Activated T-cell treated with anti-CD3 and anti-CD28 coated beads, Interleukin-2, amount 50 U/mL, for 72 hours (primary cell): ENCODE results near the gene CFD. TPM values are rescaled to one million over a fixed set of nuclear protein-coding genes. Genes with fewer than 3 reads are reported as not detected.
"Not testable (repeated sequence)": the region's sequence is repeated elsewhere in the genome, so short reads cannot be mapped to it uniquely, and the experiment has no call there.

Experiments used
- ATAC-seq, 2 donors: fragments of 150-1000 bp; cut with Tn5 transposase; replicated peaks in 1 of 2; 2 replicates each; pipeline ENCODE4 v1.10.0; 2021; ENCODE audit warnings: moderate library complexity in 2 of 2, mild to moderate bottlenecking in 1 of 2
- DNase-seq, 2 donors: peaks; one replicate each; pipeline ENCODE4 v3.0.0; 2021 to 2022; ENCODE audit warnings: mixed read lengths in 1 of 2
- H3K27ac Mint-ChIP-seq: one replicate; pipeline ENCODE4 v1.8.0; 2022; ENCODE audit warnings: mild to moderate bottlenecking, moderate library complexity, mixed read lengths
- H3K27me3 Mint-ChIP-seq: one replicate; pipeline ENCODE4 v1.8.0; 2022; ENCODE audit warnings: low read depth, mixed read lengths
- H3K36me3 Mint-ChIP-seq, 2 donors: one replicate each; pipeline ENCODE4 v1.8.0; 2022; ENCODE audit warnings: mixed read lengths in 2 of 2, mild to moderate bottlenecking in 1 of 2; ENCODE audit not compliant: insufficient read depth in 2 of 2
- H3K4me1 Mint-ChIP-seq: one replicate; pipeline ENCODE4 v1.8.0; 2022; ENCODE audit warnings: low read depth, mixed read lengths
- H3K4me3 Mint-ChIP-seq, 2 donors: one replicate each; pipeline ENCODE4 v1.8.0; 2022; ENCODE audit warnings: mild to moderate bottlenecking in 2 of 2, mixed read lengths in 2 of 2, moderate library complexity in 2 of 2
- H3K9me3 Mint-ChIP-seq, 2 donors: one replicate each; pipeline ENCODE4 v1.8.0; 2022; ENCODE audit warnings: mixed read lengths in 2 of 2
- total RNA-seq, 2 donors: library from RNA; stranded (reverse); gene quantifications; one replicate each; pipeline ENCODE4 v1.2.3, GENCODE V29; 2022

CFD gene
- total RNA-seq, 2 donors from 2014 or later: 2.1 to 3.1 TPM

DNA sequence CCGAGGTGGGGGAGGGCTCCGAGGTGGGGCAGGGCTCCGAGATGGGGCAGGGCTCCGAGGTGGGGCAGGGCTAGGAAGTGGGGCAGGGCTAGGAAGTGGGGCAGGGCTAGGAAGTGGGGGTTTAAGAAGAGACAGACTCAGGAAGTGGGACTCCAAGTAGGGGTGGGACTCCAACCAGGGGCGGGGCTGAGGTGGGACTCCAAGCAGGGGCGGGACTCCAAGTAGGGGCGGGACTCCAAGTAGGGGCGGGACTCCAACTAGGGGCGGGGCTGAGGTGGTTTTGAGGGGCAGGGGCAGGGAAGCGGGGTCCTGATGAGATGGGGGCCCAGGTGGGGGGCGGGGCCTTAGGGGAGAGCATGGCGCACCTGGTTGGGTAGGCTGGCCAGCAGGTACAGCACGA is 13.6 kb downstream of the CFD start:
- Mint-ChIP-seq H3K4me3 (peak overlapping the region; percentile 63 to 70), H3K9me3 (no peaks in the 10 kb centered on the region), H3K36me3 (peaks cover 0 to 4% of the 10 kb centered on the region in 2 donors), H3K4me1 (peaks cover 11% of the 10 kb centered on the region), H3K27ac (no peak overlapping the region), H3K27me3 (no peaks in the 10 kb centered on the region)
- ATAC-seq: peak; percentile 80 to 82
- peak; percentile 71 to 83 for DNase-seq

DNA sequence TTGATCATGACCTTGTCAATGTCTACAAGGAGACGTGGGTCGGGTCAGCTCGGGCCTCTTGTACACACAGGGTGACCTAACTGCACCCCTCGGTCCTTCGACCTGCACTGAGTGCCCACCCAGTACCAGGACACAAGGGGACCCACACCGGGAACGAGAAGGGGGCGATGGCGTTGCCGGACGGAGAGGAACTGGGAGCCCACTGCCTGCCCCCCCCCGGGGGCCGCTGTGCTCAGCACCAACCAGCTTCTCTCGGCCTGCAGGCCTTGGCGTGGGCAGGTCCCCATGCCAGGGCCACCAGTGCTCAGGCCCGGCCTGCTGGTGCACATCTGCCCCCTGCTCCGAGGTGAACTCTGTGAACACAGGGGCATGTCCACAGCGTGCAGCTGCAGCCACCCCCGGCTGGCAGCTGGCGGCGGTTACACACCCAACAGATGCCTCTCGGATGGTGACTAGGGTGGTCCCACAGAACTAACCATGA is 14.1 kb downstream of the CFD start:
- peaks cover 11% of the 10 kb centered on the region for H3K4me1 Mint-ChIP-seq
- no peak for ATAC-seq

DNA sequence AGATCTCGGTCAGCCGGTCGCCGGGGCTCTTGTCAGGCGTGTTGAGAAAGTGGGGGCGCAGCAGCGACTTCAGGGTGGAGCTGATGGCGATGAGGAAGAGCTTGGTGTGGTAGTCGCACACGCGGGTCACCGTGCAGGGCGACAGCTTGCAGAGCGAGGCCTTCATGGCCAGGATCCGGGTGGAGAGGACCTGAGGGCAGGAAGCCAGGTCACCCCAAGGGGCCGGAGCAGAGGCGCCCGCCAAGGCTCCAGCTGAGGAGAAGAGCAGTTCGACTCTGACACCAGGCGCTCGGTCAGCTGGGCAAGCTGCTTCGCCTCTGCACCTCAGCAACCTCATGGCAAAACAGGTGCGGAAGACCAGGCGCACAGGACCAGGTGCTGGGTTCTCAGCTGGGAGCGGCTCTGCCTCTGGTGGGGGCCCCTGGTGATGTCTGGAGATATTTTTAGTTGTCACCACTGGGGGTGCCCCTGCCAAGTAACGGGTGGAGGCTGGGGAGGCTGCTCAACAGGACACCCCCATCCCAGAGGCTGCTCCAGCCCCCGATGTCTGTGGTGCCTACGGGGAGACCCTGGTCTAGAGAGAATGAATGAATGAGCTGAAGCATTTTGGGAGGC is 15.9 kb downstream of the CFD start:
- no peaks in the 10 kb centered on the region for H3K27me3 Mint-ChIP-seq
- peaks cover 11% of the 10 kb centered on the region for H3K4me1 Mint-ChIP-seq
- no peak overlapping the region for H3K27ac Mint-ChIP-seq
- H3K36me3 Mint-ChIP-seq: peaks cover 0 to 3% of the 10 kb centered on the region in 2 donors
- no peaks in the 10 kb centered on the region for H3K9me3 Mint-ChIP-seq
- H3K4me3 Mint-ChIP-seq: no peak overlapping the region
- ATAC-seq (no peak), DNase-seq (no peak)

More for the DNA sequence above, 14.1 kb downstream of the CFD start:
- Mint-ChIP-seq H3K36me3 (peaks cover 0 to 3% of the 10 kb centered on the region in 2 donors), H3K27me3 (no peaks in the 10 kb centered on the region), H3K9me3 (no peaks in the 10 kb centered on the region), H3K4me3 (no peak overlapping the region), H3K27ac (no peak overlapping the region)
- no peak for DNase-seq

DNA sequence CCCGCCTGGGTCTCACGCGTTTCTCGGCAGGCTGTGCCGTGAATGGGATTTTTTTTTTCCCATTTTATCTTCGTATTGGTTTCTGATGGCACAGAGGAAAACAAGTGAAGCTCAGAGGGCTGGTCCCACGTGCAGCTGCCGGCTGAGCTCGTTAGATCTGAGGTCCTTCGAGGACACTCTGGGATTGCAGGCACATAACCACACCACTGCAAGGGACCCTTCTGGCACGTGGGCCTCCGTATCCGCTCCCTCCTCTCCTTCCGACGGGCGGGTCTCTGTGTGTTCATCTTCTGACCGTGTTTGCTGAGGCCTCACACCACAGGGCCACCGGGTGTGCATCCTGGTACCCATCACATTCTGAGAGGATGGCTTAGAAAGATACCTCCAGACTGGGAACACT is 16.6 kb downstream of the CFD start:
- no peaks in the 10 kb centered on the region for H3K27me3 Mint-ChIP-seq
- no peak overlapping the region for H3K4me3 Mint-ChIP-seq
- no peaks in the 10 kb centered on the region for H3K9me3 Mint-ChIP-seq
- no peak overlapping the region for H3K27ac Mint-ChIP-seq
- DNase-seq (no peak), ATAC-seq (no peak)
- peaks cover 11% of the 10 kb centered on the region for H3K4me1 Mint-ChIP-seq
- H3K36me3 Mint-ChIP-seq: peaks cover 0 to 1% of the 10 kb centered on the region in 2 donors

DNA sequence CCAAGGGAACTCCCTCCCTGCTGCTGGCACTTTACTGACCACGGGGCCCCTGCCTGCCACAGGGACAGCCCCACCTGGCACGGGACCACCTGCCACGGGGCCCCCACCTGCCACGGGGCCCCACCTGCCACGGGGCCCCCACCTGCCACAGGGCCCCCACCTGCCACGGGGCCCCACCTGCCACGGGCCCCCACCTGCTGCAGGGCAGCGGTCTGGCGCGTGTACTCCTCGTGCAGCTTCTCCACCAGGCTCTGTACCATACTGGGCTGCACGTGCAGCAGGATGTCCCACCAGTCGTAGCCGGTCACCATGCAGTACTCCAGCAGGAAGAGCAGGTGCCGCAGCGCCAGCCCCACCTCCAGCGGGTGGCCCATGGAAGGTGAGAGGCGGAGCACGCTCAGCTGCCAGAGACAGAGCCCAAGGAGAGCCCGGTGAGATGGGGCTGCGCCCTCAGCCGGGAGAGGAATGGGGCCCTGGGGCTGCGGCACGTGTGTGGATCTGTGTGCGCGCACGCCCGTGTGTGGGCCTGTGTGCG is 17.4 kb downstream of the CFD start:
- no peak for ATAC-seq
- Mint-ChIP-seq H3K27me3 (no peaks in the 10 kb centered on the region), H3K4me1 (peaks cover 11% of the 10 kb centered on the region), H3K36me3 (peaks cover 0 to 1% of the 10 kb centered on the region in 2 donors), H3K4me3 (no peak overlapping the region), H3K9me3 (no peaks in the 10 kb centered on the region), H3K27ac (no peak overlapping the region)
- no peak for DNase-seq

DNA sequence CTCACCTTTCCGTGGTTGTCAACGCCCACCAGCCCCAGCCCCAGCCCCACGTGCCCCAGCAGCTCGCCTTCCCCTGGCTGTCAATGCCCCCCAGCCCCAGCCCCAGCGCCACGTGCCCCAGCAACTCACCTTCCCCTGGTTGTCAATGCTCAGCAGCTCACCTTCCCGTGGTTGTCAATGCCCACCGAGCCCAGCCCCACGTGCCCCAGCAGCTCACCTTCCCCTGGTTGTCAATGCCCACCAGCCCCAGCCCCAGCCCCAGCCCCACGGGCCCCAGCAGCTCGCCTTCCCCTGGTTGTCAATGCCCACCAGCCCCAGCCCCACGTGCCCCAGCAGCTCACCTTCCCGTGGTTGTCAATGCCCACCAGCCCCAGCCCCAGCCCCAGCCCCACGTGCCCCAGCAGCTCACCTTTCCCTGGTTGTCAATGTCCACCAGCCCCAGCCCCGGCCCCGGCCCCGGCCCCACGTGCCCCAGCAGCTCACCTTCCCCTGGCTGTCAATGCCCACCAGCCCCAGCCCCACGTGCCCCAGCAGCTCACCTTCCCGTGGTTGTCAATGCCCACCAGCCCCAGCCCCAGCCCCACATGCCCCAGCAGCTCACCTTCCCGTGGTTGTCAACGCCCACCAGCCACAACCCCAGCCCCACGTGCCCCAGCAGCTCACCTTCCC is 18.7 kb downstream of the CFD start:
- ATAC-seq, H3K36me3 Mint-ChIP-seq, H3K9me3 Mint-ChIP-seq, H3K4me3 Mint-ChIP-seq, DNase-seq, H3K4me1 Mint-ChIP-seq, H3K27ac Mint-ChIP-seq, H3K27me3 Mint-ChIP-seq: not testable (repeated sequence)

DNA sequence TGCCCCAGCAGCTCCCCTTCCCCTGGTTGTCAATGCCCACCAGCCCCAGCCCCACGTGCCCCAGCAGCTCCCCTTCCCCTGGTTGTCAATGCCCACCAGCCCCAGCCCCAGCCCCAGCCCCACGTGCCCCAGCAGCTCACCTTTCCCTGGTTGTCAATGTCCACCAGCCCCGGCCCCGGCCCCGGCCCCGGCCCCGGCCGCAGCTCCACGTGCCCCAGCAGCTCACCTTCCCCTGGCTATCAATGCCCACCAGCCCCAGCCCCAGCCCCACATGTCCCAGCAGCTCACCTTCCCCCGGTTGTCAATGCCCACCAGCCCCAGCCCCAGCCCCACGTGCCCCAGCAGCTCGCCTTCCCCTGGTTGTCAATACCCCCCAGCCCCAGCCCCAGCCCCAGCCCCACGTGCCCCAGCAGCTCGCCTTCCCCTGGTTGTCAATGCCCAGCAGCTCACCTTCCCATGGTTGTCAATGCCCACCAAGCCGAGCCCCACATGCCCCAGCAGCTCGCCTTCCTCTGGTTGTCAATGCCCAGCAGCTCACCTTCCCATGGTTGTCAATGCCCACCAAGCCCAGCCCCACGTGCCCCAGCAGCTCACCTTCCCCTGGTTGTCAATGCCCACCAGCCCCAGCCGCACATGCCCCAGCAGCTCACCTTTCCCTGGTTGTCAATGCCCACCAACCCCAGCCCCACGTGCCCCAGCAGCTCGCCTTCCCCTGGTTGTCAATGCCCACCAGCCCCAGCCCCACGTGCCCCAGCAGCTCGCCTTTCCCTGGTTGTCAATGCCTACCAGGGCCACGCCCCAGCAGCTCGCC is 19.5 kb downstream of the CFD start:
- not testable (repeated sequence) for ATAC-seq, H3K4me1 Mint-ChIP-seq, H3K36me3 Mint-ChIP-seq, H3K4me3 Mint-ChIP-seq, DNase-seq, H3K27me3 Mint-ChIP-seq, H3K9me3 Mint-ChIP-seq, H3K27ac Mint-ChIP-seq

DNA sequence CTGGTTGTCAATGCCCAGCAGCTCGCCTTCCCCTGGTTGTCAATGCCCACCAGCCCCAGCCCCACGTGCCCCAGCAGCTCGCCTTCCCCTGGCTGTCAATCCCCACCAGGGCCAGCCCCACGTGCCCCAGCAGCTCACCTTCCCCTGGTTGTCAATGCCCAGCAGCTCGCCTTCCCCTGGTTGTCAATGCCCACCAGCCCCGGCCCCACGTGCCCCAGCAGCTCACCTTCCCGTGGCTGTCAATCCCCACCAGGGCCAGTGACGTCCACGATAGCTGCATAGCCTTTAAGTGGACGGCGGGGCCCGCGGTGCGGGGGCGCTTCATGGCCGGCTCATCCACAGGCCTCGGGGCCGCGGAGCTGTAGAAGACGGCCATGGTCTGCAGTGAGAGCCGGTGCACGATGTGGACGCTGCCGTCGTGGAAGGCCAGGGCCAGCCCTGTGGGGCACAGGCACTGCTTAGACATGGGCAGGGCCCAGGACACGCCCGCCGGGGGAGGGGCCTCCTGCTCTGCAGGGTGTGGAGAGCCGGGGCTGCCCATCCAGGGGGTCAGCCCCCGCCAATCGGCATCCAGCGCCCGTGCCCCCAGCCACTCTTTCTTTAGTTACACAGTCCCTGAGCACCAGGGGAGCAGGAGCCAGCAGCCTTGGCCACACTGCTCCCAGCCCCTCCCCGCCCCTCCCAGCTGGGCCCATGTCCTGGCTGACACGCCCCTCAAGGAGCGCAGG is 20.4 kb downstream of the CFD start:
- H3K4me1 Mint-ChIP-seq: no peaks in the 10 kb centered on the region
- no peak overlapping the region for H3K27ac Mint-ChIP-seq
- ATAC-seq: no peak

DNA sequence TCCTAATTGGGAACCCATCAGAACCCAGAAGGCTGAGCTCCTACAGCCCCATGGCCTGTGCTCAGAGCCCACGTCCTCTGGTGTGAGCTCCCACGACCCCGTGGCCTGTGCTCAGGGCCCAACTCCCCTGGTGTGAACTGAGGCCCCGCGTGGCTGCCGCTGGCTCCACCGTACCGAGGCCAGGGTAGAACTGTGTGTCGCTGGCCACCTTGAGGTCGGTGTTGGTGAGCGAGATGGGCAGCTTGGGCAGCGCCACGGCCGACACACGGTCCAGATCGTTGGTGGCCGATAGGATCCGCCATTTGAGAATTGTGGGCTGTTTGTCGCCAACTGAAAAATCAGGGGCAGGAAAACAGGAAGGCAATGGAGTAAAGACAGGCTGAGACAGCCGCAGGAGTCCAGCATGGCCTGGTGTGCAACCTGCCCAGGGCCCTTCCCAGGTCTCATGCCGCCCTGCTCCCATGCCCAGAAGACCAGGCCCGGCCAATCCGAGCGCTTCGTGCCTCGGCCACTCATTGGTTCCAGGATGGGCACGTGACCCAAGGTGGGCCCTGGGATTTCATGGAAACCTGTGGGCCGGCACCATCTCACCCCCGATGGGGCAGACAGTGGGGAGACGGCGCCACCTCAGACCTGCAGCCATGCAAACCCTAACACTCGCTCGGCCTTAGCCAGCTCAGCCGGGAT is 22.1 kb downstream of the CFD start:
- ATAC-seq (no peak), DNase-seq (no peak)
- no peaks in the 10 kb centered on the region for H3K4me1 Mint-ChIP-seq
- no peak overlapping the region for H3K4me3 Mint-ChIP-seq
- no peaks in the 10 kb centered on the region for H3K9me3 Mint-ChIP-seq
- H3K27me3 Mint-ChIP-seq: no peaks in the 10 kb centered on the region
- H3K27ac Mint-ChIP-seq: no peak overlapping the region
- H3K36me3 Mint-ChIP-seq: peaks cover 0 to 1% of the 10 kb centered on the region in 2 donors

More for the DNA sequence above, 20.4 kb downstream of the CFD start:
- no peak for DNase-seq
- Mint-ChIP-seq H3K36me3 (peaks cover 0 to 1% of the 10 kb centered on the region in 2 donors), H3K27me3 (no peaks in the 10 kb centered on the region), H3K4me3 (no peak overlapping the region), H3K9me3 (no peaks in the 10 kb centered on the region)

DNA sequence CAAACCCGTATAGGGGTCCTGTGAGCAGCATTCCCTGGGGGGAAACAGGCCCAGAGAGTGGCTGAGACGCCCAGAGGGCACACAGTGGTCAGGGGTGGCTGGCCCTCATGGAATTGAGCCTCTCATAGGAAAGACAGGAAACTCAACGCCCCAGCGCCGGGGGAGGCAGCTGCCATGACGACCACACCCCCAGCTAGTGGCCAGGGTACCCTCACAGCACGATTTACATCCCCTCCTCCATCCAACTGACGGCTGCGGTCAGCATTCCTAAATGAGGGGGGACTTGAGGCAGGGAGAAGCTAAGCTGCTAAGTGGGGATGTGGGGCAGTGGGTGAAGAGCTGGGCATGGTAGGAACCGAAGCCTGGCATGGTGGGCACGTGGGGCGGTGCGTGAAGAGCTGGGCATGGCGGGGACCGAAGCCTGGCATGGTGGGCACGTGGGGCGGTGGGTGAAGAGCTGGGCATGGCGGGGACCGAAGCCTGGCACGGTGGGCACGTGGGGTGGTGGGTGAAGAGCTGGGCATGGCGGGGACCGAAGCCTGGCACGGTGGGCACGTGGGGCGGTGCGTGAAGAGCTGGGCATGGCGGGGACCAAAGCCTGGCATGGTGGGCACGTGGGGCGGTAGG is 23.5 kb downstream of the CFD start:
- ATAC-seq (no peak), DNase-seq (no peak)
- Mint-ChIP-seq H3K27me3 (no peaks in the 10 kb centered on the region), H3K36me3 (peaks cover 0 to 1% of the 10 kb centered on the region in 2 donors), H3K27ac (no peak overlapping the region), H3K9me3 (no peaks in the 10 kb centered on the region), H3K4me3 (no peak overlapping the region), H3K4me1 (no peaks in the 10 kb centered on the region)

DNA sequence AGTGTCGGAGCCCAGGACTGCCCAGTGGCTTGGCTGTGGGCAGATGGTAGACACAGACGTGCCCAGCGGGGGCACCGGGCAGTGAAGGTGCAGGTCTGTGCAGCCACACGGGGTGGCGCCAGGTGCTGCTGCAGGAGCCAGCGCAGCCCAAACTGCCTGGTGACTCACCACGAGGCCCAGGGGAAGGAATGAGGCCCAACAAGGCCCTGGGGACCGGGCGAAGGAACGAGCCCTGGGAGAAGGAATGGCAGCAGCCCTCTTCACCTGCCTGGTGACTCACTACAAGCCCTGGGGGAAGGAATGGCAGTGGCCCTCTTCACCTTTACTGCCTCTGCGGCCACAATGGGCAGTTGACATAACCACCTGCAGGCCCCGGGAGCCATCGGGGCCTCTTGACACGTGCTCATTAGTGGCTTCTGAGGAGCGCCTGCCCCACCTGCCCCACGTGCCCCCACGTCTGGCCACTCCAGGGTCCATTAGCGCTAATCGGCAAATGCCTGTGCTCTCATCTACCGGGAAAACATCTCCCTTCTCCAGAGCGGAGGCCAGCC is 24.3 kb downstream of the CFD start:
- H3K4me1 Mint-ChIP-seq: no peaks in the 10 kb centered on the region
- H3K36me3 Mint-ChIP-seq: peaks cover 0 to 1% of the 10 kb centered on the region in 2 donors

More for the DNA sequence above, 24.3 kb downstream of the CFD start:
- Mint-ChIP-seq H3K4me3 (no peak overlapping the region), H3K27ac (peak overlapping the region; percentile 29), H3K9me3 (no peaks in the 10 kb centered on the region), H3K27me3 (no peaks in the 10 kb centered on the region)
- ATAC-seq (no peak), DNase-seq (no peak)
